ENCODE data around the gene ROBO3.

The ROBO3 gene

GRCh38 chr11:124878759-124879492 is 13.7 kb downstream of the ROBO3 start:
- Histone ChIP-seq H3K14ac (ENCODE audit: low read length) (no peak overlapping the region), H2BK120ac (ENCODE audit: insufficient read depth, low read length, poor library complexity) (no peak overlapping the region), H2BK5ac (ENCODE audit: low read depth, low read length, poor library complexity) (no peak overlapping the region), H2AFZ (ENCODE audit: insufficient read depth, low read length, poor library complexity) (no peak overlapping the region), H4K12ac (ENCODE audit: low read depth, low read length) (no peak overlapping the region), H3K36me3 (ENCODE audit: control insufficient read depth in 1 of 2, insufficient read depth in 2 of 2, low read length in 2 of 2) (no peaks in the 10 kb centered on the region), H3K4ac (ENCODE audit: low read depth, low read length) (no peak overlapping the region), H3K79me2 (ENCODE audit: control insufficient read depth, insufficient read depth, low read length, poor library complexity) (peaks cover 2% of the 10 kb centered on the region), H3K4me2 (ENCODE audit: low read length) (no peak overlapping the region), H3K9ac (ENCODE audit: low read length) (no peak overlapping the region), H3K4me1 (ENCODE audit: control insufficient read depth in 1 of 2, insufficient read depth in 2 of 2, low read length in 2 of 2) (peaks cover 0 to 6% of the 10 kb centered on the region in 2 experiments), H3K9me3 (ENCODE audit: insufficient read depth, low read depth, low read length) (peaks cover 3% of the 10 kb centered on the region), H3K79me1 (ENCODE audit: low read length) (peaks cover 2% of the 10 kb centered on the region), H4K91ac (ENCODE audit: low read depth, low read length) (no peak overlapping the region), H2BK12ac (ENCODE audit: low read length) (no peak overlapping the region), H3K18ac (ENCODE audit: low read length) (no peak overlapping the region), H3K4me3 (ENCODE audit: low read depth, low read length) (no peak overlapping the region), H2AK5ac (ENCODE audit: low read length) (no peak overlapping the region), H3K23ac (ENCODE audit: low read length) (no peak overlapping the region), H3K27me3 (ENCODE audit: insufficient read depth, low read length) (peaks cover 8% of the 10 kb centered on the region), H4K8ac (ENCODE audit: low read depth, low read length) (no peak overlapping the region), H3K27ac (ENCODE audit: low read depth, low read length) (no peak overlapping the region)
- DNase-seq, result no peak
- no CpG with 5 or more reads among the region's 11 CpGs for WGBS (ENCODE audit: extremely low coverage, insufficient coverage, insufficient read length)

DNA sequence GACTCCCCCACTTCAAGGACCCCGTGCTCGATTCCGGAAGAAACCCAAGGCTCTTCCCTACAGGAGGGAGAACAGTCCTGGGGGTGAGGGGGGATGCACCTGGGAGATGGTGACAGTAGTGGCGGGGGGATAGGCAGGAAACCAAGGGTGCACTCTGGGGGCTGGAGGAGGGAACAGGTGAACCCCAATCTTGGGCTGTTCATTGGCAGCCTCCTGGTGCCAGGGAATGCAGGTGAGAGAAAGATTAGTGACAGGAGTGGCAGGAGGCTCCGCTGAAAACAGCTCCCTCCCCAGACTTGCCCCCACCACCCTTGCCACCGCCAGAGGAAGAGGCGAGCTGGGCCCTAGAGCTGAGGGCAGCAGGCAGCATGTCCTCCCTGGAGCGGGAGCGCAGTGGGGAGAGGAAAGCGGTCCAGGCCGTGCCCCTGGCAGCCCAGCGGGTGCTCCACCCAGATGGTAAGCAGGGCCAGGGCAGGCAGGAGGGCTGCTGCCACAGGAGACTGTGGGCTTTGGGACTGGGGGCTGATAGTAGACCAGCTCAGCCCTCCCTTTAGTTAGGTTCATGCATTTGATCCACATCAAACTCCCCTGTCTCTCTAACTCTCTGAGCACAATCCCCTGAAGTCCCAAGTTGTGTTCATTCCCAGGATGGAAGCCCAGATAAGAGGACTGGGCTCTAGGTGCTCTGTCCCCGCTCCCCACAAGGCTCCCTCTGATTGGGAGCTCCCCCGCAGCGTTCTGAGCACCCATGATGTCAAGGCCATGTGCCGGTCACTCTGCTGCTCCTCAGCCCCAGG is 14.5 kb downstream of the ROBO3 start:
- WGBS (ENCODE audit: extremely low coverage, insufficient coverage, insufficient read length), result no CpG with 5 or more reads among the region's 16 CpGs
- H2BK120ac ChIP-seq (ENCODE audit: insufficient read depth, low read length, poor library complexity), result no peak overlapping the region
- no peak overlapping the region for H4K12ac ChIP-seq (ENCODE audit: low read depth, low read length)
- H4K8ac ChIP-seq (ENCODE audit: low read depth, low read length), result no peak overlapping the region
- H3K4ac ChIP-seq (ENCODE audit: low read depth, low read length), result no peak overlapping the region
- no peak overlapping the region for H3K4me3 ChIP-seq (ENCODE audit: low read depth, low read length)
- H3K36me3 ChIP-seq (ENCODE audit: control insufficient read depth in 1 of 2, insufficient read depth in 2 of 2, low read length in 2 of 2), result no peaks in the 10 kb centered on the region
- H3K23ac ChIP-seq (ENCODE audit: low read length), result no peak overlapping the region
- no peak overlapping the region for H3K14ac ChIP-seq (ENCODE audit: low read length)
- H3K27ac ChIP-seq (ENCODE audit: low read depth, low read length), result no peak overlapping the region
- H3K27me3 ChIP-seq (ENCODE audit: insufficient read depth, low read length), result peaks cover 5% of the 10 kb centered on the region
- H2AK5ac ChIP-seq (ENCODE audit: low read length), result no peak overlapping the region
- peaks cover 0 to 6% of the 10 kb centered on the region in 2 experiments for H3K4me1 ChIP-seq (ENCODE audit: control insufficient read depth in 1 of 2, insufficient read depth in 2 of 2, low read length in 2 of 2)
- no peak for DNase-seq
- no peak overlapping the region for H2BK12ac ChIP-seq (ENCODE audit: low read length)
- H4K91ac ChIP-seq (ENCODE audit: low read depth, low read length), result no peak overlapping the region
- H3K79me1 ChIP-seq (ENCODE audit: low read length), result peaks cover 2% of the 10 kb centered on the region
- peaks cover 2% of the 10 kb centered on the region for H3K9me3 ChIP-seq (ENCODE audit: insufficient read depth, low read depth, low read length)
- H2AFZ ChIP-seq (ENCODE audit: insufficient read depth, low read length, poor library complexity), result no peak overlapping the region
- H3K9ac ChIP-seq (ENCODE audit: low read length), result no peak overlapping the region
- peaks cover 2% of the 10 kb centered on the region for H3K79me2 ChIP-seq (ENCODE audit: control insufficient read depth, insufficient read depth, low read length, poor library complexity)
- no peak overlapping the region for H3K18ac ChIP-seq (ENCODE audit: low read length)
- no peak overlapping the region for H2BK5ac ChIP-seq (ENCODE audit: low read depth, low read length, poor library complexity)
- H3K4me2 ChIP-seq (ENCODE audit: low read length), result no peak overlapping the region

GRCh38 chr11:124880290-124880611 is 15.0 kb downstream of the ROBO3 start:
- H3K79me1 ChIP-seq (ENCODE audit: low read length), result peaks cover 2% of the 10 kb centered on the region
- WGBS (ENCODE audit: extremely low coverage, insufficient coverage, insufficient read length), result no CpG with 5 or more reads among the region's 10 CpGs

DNA sequence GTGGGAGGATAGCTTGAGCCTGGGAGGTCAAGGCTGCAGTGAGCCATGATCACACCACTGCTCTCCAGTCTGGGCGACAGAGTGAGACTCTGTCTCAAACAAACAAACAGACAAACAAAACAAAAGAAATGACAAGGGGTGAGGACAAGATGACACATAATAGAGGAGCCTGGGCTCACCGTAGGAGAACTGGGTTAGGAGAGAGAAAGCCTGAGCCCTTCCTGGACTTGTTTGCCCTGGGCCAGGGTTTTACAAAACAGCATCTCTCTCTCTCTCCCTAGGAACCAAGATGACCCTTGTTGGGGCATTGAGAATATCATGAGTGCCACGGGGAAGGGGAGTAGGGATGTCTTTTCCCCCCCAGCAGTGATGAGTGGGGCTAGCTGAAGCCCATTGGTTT is 15.7 kb downstream of the ROBO3 start:
- no peak overlapping the region for H3K27ac ChIP-seq (ENCODE audit: low read depth, low read length)
- peaks cover 0 to 3% of the 10 kb centered on the region in 2 experiments for H3K4me1 ChIP-seq (ENCODE audit: control insufficient read depth in 1 of 2, insufficient read depth in 2 of 2, low read length in 2 of 2)
- H4K12ac ChIP-seq (ENCODE audit: low read depth, low read length), result no peak overlapping the region
- H3K79me1 ChIP-seq (ENCODE audit: low read length), result peaks cover 2% of the 10 kb centered on the region
- no peak overlapping the region for H2AFZ ChIP-seq (ENCODE audit: insufficient read depth, low read length, poor library complexity)
- no peaks in the 10 kb centered on the region for H3K36me3 ChIP-seq (ENCODE audit: control insufficient read depth in 1 of 2, insufficient read depth in 2 of 2, low read length in 2 of 2)
- H4K8ac ChIP-seq (ENCODE audit: low read depth, low read length), result no peak overlapping the region
- no peak overlapping the region for H3K4ac ChIP-seq (ENCODE audit: low read depth, low read length)
- H3K23ac ChIP-seq (ENCODE audit: low read length), result no peak overlapping the region
- H3K4me3 ChIP-seq (ENCODE audit: low read depth, low read length), result no peak overlapping the region
- H2BK120ac ChIP-seq (ENCODE audit: insufficient read depth, low read length, poor library complexity), result no peak overlapping the region
- H2AK5ac ChIP-seq (ENCODE audit: low read length), result no peak overlapping the region
- DNase-seq, result no peak
- H3K27me3 ChIP-seq (ENCODE audit: insufficient read depth, low read length), result no peaks in the 10 kb centered on the region
- H3K4me2 ChIP-seq (ENCODE audit: low read length), result no peak overlapping the region
- H3K18ac ChIP-seq (ENCODE audit: low read length), result no peak overlapping the region
- no peak overlapping the region for H2BK12ac ChIP-seq (ENCODE audit: low read length)
- no peak overlapping the region for H3K9ac ChIP-seq (ENCODE audit: low read length)
- peaks cover 2% of the 10 kb centered on the region for H3K79me2 ChIP-seq (ENCODE audit: control insufficient read depth, insufficient read depth, low read length, poor library complexity)
- no CpG with 5 or more reads among the region's 3 CpGs for WGBS (ENCODE audit: extremely low coverage, insufficient coverage, insufficient read length)
- H3K9me3 ChIP-seq (ENCODE audit: insufficient read depth, low read depth, low read length), result peaks cover 2% of the 10 kb centered on the region
- H4K91ac ChIP-seq (ENCODE audit: low read depth, low read length), result no peak overlapping the region
- H3K14ac ChIP-seq (ENCODE audit: low read length), result no peak overlapping the region
- H2BK5ac ChIP-seq (ENCODE audit: low read depth, low read length, poor library complexity), result no peak overlapping the region

More at GRCh38 chr11:124880290-124880611, 15.0 kb downstream of the ROBO3 start:
- Histone ChIP-seq H2AK5ac (ENCODE audit: low read length) (no peak overlapping the region), H4K91ac (ENCODE audit: low read depth, low read length) (no peak overlapping the region), H2BK120ac (ENCODE audit: insufficient read depth, low read length, poor library complexity) (no peak overlapping the region), H2BK5ac (ENCODE audit: low read depth, low read length, poor library complexity) (no peak overlapping the region), H3K9me3 (ENCODE audit: insufficient read depth, low read depth, low read length) (peaks cover 2% of the 10 kb centered on the region), H3K4me3 (ENCODE audit: low read depth, low read length) (no peak overlapping the region), H3K27me3 (ENCODE audit: insufficient read depth, low read length) (peaks cover 5% of the 10 kb centered on the region), H3K23ac (ENCODE audit: low read length) (no peak overlapping the region), H3K14ac (ENCODE audit: low read length) (no peak overlapping the region), H2AFZ (ENCODE audit: insufficient read depth, low read length, poor library complexity) (no peak overlapping the region), H4K8ac (ENCODE audit: low read depth, low read length) (no peak overlapping the region), H3K9ac (ENCODE audit: low read length) (no peak overlapping the region), H4K12ac (ENCODE audit: low read depth, low read length) (no peak overlapping the region), H2BK12ac (ENCODE audit: low read length) (no peak overlapping the region), H3K4me2 (ENCODE audit: low read length) (no peak overlapping the region), H3K18ac (ENCODE audit: low read length) (no peak overlapping the region), H3K79me2 (ENCODE audit: control insufficient read depth, insufficient read depth, low read length, poor library complexity) (peaks cover 2% of the 10 kb centered on the region), H3K36me3 (ENCODE audit: control insufficient read depth in 1 of 2, insufficient read depth in 2 of 2, low read length in 2 of 2) (no peaks in the 10 kb centered on the region), H3K27ac (ENCODE audit: low read depth, low read length) (no peak overlapping the region), H3K4ac (ENCODE audit: low read depth, low read length) (no peak overlapping the region), H3K4me1 (ENCODE audit: control insufficient read depth in 1 of 2, insufficient read depth in 2 of 2, low read length in 2 of 2) (peaks cover 0 to 6% of the 10 kb centered on the region in 2 experiments)
- no peak for DNase-seq
